GM21526 (cell line): ENCODE data around the gene PRIMPOL.

Source experiments
- ATAC-seq: cut with Tn5 transposase; IDR thresholded peaks from one replicate; pipeline ENCODE4 v1.9.1; 2021; ENCODE audit warnings: moderate library complexity; ENCODE audit not compliant: unreplicated experiment, low FRiP score

PRIMPOL gene

DNA sequence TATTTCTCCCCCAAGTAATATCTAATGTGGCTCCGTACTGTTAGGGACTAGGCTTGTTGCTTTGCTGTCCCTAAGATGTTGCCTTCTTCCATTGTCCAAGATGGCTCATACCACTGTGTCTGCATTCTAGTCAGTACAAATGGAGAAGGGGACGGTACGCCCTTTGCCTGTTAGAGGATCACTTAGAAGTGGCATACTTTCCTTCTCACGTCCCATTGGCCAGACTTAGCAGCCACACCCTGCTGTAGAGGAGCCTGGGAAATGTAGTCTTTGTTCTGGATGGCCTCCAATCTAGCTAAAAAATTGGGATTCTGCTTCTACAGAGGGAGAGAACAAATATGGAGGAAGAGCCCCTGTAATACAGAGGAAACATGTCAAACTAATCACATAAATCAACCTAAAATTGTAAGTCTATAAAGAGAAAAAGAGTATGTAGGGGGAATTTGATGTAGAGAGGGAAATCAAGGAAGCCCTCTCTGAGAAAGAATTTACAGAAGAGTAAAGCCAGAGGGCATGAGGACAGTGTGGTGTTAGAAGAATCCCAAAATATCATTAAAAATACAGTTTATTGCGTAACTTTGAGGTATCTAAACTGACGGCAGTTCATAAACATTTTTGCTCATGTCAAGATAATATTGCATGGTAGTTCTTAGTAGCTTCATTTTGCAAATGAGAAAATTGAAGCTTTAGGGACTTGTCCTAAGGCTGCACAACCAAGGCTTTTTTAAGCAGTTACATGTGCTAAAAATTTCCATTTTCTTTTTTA lies 15.1 kb downstream of the PRIMPOL start:
- ATAC-seq: no peak

DNA sequence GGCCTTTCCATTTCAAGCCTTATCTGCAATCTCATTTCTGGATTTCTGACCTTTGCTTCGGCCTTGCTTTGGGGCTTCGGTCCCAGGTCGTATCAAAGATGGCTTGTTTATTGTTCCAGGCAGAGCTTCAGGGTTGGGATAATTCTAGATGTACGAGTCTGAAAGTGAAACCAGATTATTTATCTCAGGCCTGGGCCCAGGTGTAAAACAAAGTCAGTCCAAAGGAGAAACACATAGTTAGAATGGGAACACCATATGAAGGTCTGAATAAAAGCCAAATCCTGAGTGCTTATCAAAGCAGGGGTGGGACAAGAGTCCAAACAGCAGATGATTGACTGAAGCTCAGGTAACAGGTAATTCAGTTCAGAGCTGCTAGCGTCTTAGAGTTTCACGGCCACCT lies 17.1 kb downstream of the PRIMPOL start:
- ATAC-seq: no peak

DNA sequence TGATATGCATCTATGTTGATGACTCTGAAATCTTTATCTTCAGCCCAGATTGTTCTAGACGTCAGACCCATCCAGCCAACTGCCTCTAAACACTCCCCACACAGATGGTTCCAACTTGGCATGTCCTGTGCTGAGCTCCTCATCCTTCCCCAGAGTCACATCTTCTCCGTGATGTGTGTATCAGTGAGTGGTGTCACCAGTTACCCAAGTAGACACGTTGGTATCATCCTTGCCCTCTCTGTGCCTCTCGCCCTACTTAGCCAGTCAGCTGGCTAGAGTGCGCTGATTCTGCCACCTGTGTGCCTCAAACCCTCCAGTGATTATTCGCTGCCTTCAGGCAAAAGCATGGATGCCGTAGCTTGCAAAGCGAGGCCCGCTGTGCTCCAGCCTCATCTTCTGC lies 18.6 kb downstream of the PRIMPOL start:
- no peak for ATAC-seq

DNA sequence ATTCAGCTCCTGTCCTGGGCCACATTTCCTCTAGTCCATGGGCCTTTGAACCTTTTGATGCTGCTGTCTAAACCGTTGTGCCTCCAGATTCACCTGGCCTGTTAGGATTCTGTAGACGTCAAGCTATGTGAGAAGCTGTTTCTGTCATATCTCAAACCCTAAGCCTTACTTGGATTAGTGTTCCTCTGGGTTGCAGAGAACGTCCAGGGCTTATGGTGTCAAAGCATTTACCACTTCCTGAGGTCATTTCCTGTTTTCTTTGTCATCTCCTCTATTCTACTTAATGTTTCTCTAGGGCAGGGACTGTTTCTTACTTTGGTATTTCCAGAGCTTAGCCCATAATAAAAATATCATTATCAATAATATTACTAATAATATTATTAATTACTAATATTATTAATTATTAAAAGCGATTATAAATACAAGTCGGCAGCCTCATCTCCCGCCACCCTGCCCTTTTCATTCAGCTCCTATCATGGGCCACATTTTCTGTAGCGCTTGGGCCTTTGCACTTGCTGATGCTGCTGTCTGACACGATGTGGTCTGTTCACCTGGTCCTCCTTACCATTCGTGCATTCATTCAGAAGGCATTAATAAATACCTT lies 19.1 kb downstream of the PRIMPOL start:
- no peak for ATAC-seq

DNA sequence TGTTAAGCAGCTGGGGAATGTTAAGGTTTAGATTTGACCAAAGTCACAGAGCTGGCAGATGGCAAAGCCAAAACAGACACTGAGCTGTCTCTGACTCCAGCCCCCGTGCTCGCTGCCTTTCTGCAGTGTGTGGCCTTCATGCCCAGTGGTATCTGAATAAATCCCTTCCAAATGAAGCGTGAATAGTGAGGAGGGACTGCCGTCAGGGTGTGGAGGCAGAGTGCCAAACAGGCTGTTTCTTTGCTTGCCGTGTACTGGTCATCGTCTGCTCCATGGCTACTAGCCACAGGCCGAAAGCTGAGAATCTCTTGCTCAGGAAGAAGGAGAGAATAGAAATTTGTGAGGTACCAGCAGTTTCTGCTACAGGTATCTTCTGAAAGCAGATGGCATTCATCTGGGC lies 19.7 kb downstream of the PRIMPOL start:
- no peak for ATAC-seq

DNA sequence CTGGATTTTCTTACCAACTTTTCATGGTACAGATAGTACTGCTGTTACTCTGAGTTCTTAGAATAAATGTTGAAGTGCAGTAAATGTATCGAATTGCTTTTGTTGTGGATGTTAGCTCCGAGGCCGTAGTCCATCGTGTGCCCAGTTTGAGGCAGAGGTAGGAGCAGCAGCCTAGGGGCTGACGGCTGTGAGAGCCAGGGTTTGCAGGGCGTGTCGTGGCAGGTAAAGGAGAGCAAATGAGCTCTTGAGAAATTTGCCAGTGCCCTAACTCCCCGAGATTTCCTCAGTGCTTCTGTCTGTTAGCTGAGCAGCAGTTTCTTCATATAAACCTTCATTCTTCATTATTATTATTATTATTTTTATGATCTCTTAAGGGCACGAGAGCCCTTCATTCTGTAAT lies 21.6 kb downstream of the PRIMPOL start:
- ATAC-seq: no peak

DNA sequence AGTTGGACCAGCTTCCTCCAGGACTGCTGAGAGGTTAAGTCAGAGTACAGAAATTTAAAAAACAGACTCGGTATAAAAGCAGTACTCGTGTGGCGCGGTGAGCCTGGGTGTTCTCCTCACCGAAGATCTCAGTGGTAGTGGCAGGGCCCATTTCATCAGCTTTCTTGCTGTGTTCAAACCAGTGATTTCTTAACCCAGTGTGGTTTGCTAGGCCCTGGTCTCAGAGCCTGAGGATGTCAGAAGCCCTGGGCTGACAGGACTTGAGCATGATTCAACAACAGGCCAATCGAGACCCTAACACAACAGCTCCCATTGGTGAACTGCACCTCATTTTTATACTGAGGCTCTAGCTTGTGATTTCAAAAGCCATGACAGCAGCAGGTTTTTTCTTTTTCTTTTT lies 23.2 kb downstream of the PRIMPOL start:
- no peak for ATAC-seq

DNA sequence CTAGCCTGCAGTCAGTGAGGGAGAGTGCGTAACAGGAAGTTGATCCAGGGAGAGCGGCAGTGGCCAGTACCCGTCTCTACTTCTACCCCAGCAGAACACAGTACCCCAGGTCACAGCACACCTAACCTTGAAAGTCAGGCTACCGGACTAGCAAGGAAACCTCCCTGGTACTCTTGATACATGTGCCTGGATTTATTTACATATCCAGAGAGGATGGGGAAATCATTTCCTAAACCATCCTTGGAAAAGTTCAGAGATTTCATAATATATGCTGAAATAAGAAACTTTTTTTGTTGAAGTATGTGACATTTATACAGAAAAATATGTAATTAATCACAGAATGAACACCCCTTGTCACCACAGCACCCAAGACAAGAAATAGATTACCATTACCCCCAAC lies 24.5 kb downstream of the PRIMPOL start:
- no peak for ATAC-seq

DNA sequence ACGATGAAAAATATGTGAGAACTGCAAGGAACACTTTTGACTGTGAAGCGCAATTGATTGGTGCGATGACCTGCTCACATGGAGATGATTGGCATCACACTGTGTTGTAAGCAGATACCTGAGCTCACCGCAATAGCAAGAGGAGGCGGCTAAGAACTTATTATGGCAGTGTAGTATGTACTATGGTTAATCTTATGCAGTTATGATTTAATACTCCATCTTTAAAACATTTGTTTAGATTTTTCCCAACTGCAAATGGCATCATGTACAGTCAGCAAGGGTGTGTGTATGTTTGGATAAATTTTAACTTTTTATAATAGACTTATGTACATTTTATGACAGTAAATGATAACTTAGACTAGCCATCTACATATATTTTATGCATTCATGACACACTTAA lies 25.5 kb downstream of the PRIMPOL start:
- no peak for ATAC-seq

DNA sequence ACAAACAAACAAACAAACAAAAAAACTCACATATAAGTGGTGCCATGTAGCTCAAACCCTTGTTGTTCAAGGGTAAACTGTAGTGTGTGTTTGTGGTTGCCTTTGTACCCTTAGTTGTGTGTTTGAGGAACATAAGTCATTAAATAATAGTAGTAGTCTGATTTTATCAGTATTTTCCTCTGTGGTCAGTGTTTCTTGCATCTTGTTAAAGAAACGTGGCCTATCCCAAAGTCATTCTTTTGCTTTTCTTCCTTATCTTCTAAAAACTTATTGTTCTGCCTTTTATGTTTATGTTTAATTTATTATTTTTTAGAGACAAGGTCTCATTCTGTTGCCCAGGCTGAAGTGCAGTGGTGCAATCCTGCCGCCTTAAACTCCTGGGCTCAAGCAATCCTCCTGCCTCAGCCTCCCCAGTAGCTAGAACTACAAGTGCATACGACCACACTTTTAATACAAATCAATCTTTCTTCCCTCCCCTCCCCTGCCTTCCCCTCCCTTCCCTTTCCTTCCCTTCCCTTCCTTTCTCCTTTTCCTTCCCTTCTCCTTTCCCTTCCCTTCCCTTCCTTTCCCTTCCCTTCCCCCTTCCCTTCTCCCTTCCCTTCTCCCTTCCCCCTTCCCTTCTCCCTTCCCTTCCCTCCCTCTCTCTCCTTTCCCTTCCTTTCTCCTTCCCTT lies 26.4 kb downstream of the PRIMPOL start:
- ATAC-seq: no peak

DNA sequence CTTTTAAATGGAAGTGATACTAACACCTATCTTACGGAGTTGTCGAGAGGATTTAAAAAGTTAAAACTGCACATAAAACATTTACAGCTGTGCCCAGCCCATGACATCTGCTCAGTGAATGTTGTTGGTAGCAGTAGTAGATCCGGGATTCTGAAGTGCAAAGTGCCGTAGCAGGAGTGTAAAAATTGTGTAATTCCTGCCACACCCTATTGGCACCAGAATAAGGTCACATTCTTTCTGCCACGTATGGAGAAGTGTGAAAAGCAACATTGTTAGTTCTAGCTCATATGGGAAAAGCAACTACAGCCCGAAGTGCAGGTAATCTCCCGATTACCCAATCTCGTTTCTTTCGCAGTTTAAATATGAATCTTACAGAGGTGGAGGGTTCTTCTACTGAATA lies 31.2 kb downstream of the PRIMPOL start:
- no peak for ATAC-seq

DNA sequence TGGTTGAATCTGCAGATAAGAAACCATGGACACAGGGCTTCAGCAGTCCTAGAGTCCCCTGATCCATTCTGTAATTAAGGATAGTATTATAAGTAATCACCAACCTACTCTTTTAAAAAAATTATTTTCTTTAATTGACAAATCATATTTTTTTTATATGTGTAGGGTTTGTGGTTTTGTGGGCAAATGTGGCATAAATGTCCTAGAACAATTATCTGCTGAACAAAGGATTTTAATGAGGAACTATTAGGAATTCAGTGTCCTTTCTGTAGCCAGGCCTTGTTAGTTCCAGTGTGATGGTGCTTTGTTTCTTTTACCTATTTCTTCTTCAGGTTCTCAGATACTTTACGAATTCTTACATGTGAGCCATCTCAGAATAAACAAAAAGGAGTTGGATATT lies 32.4 kb downstream of the PRIMPOL start:
- ATAC-seq: no peak

DNA sequence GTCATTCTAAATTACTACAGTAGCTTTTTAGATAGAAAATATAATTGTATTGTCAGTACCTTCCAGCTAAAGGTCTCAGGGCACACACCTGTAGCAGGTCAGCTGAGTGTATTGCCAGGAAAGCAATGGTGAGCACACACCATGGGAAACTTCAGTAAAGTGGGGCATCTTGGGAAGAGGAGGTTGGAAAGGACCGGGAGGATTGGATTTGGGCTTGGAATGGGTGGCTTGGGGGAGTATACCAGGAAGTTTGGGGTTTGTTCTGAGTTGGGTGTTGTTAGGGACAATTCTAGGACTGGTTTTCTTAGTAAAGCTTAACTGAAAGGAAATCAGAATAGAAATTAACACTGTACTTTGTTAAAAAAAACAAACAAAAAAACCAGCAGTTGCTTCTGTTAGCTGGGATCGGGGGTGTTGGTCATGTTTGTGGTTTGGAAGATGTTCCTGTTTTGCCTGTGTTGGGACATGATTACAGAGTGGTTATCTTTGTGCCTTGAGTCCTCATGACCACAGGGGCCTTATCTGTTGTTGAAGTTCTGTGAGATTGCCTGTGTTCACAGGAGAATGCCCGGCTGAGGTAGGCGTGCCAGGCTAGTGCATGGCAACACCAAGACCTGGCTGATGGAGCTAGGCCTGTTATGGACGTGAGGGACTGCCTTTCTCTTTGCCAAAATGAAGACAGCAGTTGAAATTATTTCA lies 35.1 kb downstream of the PRIMPOL start:
- ATAC-seq: no peak

DNA sequence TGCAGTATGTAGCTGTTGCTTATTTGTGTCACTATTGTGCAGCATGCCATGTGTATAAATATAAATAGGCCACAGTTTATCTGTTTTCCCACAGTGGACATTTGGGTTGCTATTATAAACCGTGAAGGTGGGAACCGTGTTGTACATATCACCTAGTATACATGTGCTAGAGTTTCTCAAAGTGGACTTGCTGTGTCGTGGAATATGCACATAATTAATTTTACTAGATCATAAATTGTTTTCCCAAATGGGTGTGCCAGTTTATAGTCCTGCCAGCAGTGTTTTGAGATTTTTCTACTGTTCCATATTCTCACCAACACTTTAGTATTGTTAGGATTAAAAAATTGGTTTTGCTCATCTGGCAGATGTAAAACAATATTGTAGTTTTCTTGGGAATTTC lies 38.5 kb downstream of the PRIMPOL start:
- no peak for ATAC-seq

DNA sequence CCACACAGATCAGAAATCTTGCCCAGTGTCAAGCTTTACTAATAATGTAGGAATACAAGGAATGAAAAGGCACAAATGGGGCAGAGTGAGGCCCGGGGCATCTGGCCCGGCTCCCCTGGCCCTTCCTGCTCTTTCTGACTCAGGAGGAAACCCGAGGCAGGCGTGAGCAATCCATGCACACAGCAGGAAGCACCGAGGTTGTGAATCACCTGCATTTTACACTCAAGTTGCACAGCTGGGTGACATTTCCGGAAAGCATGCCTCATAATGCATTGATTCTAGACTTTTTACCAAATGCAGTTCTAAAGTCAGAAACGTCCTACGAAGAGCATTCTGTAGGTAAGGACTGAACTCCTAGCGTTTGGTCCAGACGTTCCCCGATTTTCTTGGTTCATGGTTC lies 38.9 kb downstream of the PRIMPOL start:
- ATAC-seq: no peak

DNA sequence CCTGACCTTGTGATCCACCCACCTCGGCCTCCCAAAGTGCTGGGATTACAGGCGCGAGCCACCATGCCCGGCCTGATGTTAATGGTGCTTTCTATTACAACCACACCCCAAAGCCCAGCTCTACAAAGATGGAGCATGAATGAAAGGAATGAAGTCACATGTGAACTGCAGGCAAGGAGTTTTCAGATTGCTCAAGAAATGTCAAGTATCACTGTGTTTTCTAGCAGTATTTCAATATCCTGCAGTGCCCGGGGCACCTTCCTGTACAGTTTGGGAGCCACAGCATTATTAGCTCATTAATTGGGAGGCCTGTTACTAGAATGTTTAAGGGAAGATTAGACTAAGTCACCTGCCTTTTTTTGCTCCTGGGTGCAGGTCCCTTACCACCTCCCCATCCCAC lies 40.1 kb downstream of the PRIMPOL start:
- no peak for ATAC-seq

DNA sequence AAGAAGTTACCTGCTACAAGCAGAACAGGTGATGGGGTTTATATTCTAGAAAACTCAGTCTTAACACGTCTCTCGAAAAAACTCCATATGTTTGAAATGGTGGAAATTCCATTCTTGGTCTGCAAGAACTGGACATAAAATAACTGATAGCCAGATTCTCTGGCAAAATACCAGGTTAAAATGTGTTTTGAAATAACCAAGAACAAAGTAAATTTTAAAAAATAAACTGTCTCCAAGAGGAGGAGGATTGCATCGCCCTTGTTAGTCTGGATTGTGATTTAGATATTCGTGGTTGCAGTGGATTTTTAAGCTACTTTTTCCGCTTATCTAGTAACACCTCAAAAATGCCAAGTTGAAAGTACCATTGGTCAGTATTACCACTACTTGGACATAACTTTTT lies 43.5 kb downstream of the PRIMPOL start:
- no peak for ATAC-seq

DNA sequence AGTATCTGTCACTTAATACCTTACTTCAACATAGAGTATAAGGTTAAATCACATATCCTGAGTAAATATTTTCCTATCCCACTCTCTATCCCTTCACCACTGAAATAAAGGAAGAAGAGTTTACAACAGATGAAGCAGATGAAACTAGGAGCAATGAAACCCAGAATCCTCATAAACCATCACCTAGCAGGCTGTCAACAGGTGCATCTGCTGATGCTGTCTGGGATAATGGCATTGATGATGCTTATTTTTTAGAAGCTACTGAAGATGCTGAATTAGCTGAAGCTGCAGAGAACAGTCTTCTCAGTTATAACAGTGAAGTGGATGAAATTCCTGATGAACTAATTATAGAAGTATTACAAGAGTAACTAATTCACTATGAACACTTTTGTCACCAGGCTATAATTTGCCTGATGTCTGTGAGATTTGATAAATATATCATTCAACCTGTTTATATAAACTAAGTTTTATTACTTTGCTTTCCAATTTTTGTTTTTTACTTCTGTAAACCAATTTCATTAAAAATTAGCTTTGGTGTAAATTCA lies 44.9 kb downstream of the PRIMPOL start:
- ATAC-seq: no peak

DNA sequence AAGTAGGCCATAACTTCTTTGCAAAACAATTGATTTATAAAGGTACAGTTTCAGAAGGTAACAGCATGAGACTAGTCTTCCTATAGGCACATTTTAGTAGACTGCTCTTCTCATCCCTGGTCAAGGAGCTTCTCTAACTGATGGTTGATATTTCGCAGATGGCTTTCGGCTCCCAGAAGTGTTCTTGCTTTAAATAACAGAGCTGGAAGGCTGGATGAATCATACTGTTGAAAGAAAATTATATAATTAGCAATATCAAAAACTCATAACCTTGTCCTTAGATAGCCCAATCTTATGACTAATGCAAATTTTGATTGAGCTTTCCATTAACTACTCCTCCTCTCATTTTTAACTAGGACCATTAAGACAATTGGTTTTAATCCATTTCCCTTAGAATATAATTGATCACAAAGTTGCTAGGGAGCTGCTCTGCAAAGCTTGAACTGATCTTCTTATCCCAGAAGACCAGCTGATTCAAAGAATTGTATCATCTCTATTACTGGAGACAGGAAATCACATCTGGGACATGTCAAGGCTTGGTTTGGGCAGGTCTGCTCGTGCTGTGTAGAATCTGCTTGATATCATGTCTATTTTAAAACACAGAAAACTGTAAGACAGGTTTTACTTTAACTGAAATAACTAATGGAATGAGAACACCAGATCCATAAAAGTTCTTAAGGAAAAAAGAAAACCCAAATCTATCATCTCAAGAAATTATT lies 45.8 kb downstream of the PRIMPOL start:
- no peak for ATAC-seq

DNA sequence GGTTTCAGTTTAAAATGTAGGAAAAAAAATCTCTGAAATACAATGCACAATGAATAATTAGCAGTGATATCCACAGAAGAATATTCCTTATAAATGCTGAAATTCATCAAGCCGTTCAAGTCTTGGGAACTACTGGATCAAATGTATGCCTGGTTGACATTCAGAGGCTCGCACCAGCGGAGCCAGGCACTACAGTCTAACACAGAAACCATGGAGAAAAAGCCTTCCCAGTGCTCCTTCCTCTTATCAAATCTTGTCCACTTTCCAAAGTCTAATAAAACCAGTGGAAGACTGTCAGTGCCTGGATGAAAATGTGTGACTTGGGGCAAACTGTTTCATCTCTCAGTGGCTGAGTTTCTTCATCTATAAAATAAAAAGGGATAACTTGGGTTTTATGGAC lies 48.4 kb downstream of the PRIMPOL start:
- ATAC-seq: no peak
